Uterus (tissue), 2 donors: ENCODE measurements around the gene SPECC1.

Source experiments
- CTCF ChIP-seq, 4 experiments: fragments of 200-600 bp in 2 of 4; fragments of 450-650 bp in 2 of 4; sonication (generic) in 2 of 4; IDR thresholded peaks; one replicate each; pipeline ENCODE4 v1.5.1; 2016 to 2019; ENCODE audit warnings: antibody characterized with exemption in 4 of 4, mild to moderate bottlenecking in 2 of 4, moderate library complexity in 1 of 4
- POLR2A ChIP-seq, 2 donors: fragments of 450-650 bp; IDR thresholded peaks; one replicate each; pipeline ENCODE4 v1.6.1; 2016; ENCODE audit warnings: antibody characterized with exemption in 2 of 2, mild to moderate bottlenecking in 1 of 2, moderate library complexity in 1 of 2

GRCh38 chr17:20284570-20285295, 275.6 kb downstream of the SPECC1 start:
- TF ChIP-seq CTCF (IDR thresholded peaks at IDR 0.05) (no peak), POLR2A (IDR thresholded peaks at IDR 0.05) (no peak)
